Spleen (tissue), 11 donors: ENCODE data around the gene MFAP2. TPM values are rescaled to one million over a fixed set of nuclear protein-coding genes. Genes with fewer than 3 reads are reported as not detected.

Source experiments
- DNase-seq: peaks from one replicate; pipeline ENCODE4 v3.0.0-alpha.2; 2020
- H3K27ac ChIP-seq, 8 donors: fragments of 200-600 bp; sonication (generic) in 7 of 8; 1 replicate in 4 of 8; 2 replicates in 4 of 8; pipeline versions ENCODE4 v1.5.0 to v1.8.0; 2016 to 2021; ENCODE audit warnings: inconsistent platforms in 4 of 8, mild to moderate bottlenecking in 4 of 8, moderate library complexity in 1 of 8
- H3K27me3 ChIP-seq, 7 donors: fragments of 200-600 bp; sonication (generic) in 6 of 7; replicated peaks in 1 of 7; 1 replicate in 4 of 7; 2 replicates in 3 of 7; pipeline versions ENCODE4 v1.5.0 to v1.8.0; 2016 to 2021; ENCODE audit warnings: inconsistent platforms in 3 of 7, mild to moderate bottlenecking in 1 of 7
- H3K36me3 ChIP-seq, 6 donors: fragments of 200-600 bp; sonication (generic) in 5 of 6; 1 replicate in 4 of 6; 2 replicates in 2 of 6; pipeline versions ENCODE4 v1.5.0 to v1.8.0; 2016 to 2021; ENCODE audit warnings: inconsistent platforms in 2 of 6
- H3K4me1 ChIP-seq, 6 donors: fragments of 200-600 bp; sonication (generic) in 5 of 6; 1 replicate in 3 of 6; 2 replicates in 3 of 6; pipeline versions ENCODE4 v1.5.0 to v1.8.0; 2016 to 2021; ENCODE audit warnings: inconsistent platforms in 3 of 6
- H3K4me3 ChIP-seq, 8 donors: fragments of 200-600 bp; sonication (generic) in 7 of 8; 1 replicate in 4 of 8; 2 replicates in 4 of 8; pipeline versions ENCODE4 v1.5.0 to v1.8.0; 2016 to 2021; ENCODE audit warnings: inconsistent platforms in 4 of 8, mild to moderate bottlenecking in 4 of 8, moderate library complexity in 2 of 8
- H3K9me3 ChIP-seq, 8 donors: fragments of 200-600 bp; sonication (generic) in 7 of 8; 1 replicate in 4 of 8; 2 replicates in 4 of 8; pipeline versions ENCODE4 v1.5.0 to v1.8.0; 2016 to 2021; ENCODE audit warnings: inconsistent platforms in 4 of 8
- CTCF ChIP-seq, 11 experiments: fragments of 200-600 bp in 7 of 11; fragments of 450-650 bp in 4 of 11; sonication (generic) in 4 of 11; IDR thresholded peaks in 8 of 11; conservative IDR thresholded peaks in 3 of 11; 1 replicate in 7 of 11; 2 replicates in 4 of 11; pipeline versions ENCODE4 v1.4.0 to v1.8.0; 2016 to 2021; ENCODE audit warnings: antibody characterized with exemption in 11 of 11, inconsistent platforms in 4 of 11, mild to moderate bottlenecking in 1 of 11
- POLR2A ChIP-seq, 3 donors: fragments of 450-650 bp; IDR thresholded peaks; one replicate each; pipeline ENCODE4 v1.5.1; 2017; ENCODE audit warnings: antibody characterized with exemption in 3 of 3, mild to moderate bottlenecking in 1 of 3
- POLR2AphosphoS5 ChIP-seq, 3 donors: sonication (generic); formaldehyde crosslinking; IDR thresholded peaks; one replicate each; pipeline ENCODE4 v1.5.1; 2017; ENCODE audit warnings: antibody characterized with exemption in 3 of 3
- whole genome bisulfite sequencing, 5 donors: extraction: QIAGEN DNeasy Blood & Tissue Kit in 3 of 5; methylation state at CpG; one replicate each; pipeline versions ENCODE4 v1.1.5 to v1.1.7; 2013 to 2018; 5-methylcytosine and 5-hydroxymethylcytosine counted together
- intact Hi-C: fragments of 100-400 bp; cut with DNase I; formaldehyde crosslinking; loops from one replicate; pipeline ENCODE4 v1.15.0; 2023; ENCODE audit warnings: low total_unique reads
- polyA plus RNA-seq, 3 donors: library from polyadenylated mRNA; stranded (reverse); fragments of 200-250 nt; gene quantifications; one replicate each; pipeline ENCODE4 v1.2.1, GENCODE V29; 2013
- total RNA-seq, 7 donors: library from RNA; depleted of rRNA in 3 of 7; stranded (reverse); fragments of >200 nt in 3 of 7; fragmentation: NEBNext Ultra II Directional in 4 of 7; extraction: Animal tissue kit (Norgen Biotek cat#: 25700) in 4 of 7; gene quantifications; one replicate each; pipeline versions ENCODE4 v1.1.0 to v1.2.1, GENCODE V29; 2016 to 2021
- donor health status: healthy with polysubstance abuse.
- donor health status: DM: no; HTN: no; CAD: no; lungs with moderate emphysema.
- donor health status: DM: no; HTN: no; CAD: no.
- donor health status: Bipolar disorder and iron deficiency.
- donor health status: healthy.
- donor health status: DM: no; HTN: no; CAD: no.
- donor health status: DM: yes; HTN: yes; CAD: no.

MFAP2 gene
- total and polyA plus RNA-seq, 10 donors, result 0.77 to 3.9 (median 1.2) TPM; not detected in 3

DNA sequence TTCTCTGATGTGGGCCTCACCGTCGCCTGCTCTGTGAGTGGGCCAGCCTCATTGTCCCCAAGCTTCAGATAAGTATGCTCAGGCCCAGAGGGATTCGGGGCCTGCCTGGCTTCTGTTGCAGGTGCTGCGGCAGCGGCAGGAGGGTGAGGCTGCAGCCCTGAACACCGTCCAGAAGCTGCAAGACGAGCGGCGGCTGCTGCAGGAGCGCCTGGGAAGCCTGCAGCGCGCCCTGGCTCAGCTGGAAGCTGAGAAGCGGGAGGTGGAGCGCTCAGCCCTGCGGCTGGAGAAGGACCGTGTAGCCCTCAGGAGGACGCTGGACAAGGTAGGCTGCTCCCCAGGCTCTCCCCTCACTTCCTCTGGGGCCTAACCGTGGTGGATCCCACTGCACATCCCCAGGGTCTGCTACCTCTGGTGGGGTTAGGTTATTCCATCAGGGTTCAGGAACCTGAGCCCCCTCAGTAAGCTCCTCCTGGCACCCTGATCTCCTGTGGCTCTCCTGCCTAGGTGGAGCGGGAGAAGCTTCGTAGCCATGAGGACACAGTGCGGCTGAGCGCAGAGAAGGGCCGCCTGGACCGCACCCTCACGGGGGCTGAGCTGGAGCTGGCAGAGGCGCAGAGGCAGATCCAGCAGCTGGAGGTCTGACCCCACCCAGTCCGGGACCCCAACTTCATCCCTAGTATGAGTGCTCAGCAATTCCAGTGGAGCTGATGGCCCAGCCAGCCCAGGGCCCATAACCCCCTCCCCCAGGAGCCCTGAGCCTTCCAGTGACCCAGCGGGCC is 10.1 kb downstream of the MFAP2 start:
- 84 to 96% (median 94%) methylated on average over 5 to 28 of the region's 28 CpGs for WGBS, 5 donors
- DNase-seq, result no peak
- intact Hi-C loops, result no loop called here
- no peak overlapping the region for H3K27ac ChIP-seq
- H3K4me3 ChIP-seq, result no peak overlapping the region
- no peaks in the 10 kb centered on the region for H3K4me1 ChIP-seq
- H3K36me3 ChIP-seq, result peaks cover 0 to 62% (median 21%) of the 10 kb centered on the region in 6 donors
- TF ChIP-seq POLR2AphosphoS5 (IDR thresholded peaks at IDR 0.05) (peak in 1 of 3 donors; percentile 3), POLR2A (IDR thresholded peaks at IDR 0.05) (no peak)
- no peaks in the 10 kb centered on the region for H3K27me3 ChIP-seq
- H3K9me3 ChIP-seq, result no peaks in the 10 kb centered on the region

DNA sequence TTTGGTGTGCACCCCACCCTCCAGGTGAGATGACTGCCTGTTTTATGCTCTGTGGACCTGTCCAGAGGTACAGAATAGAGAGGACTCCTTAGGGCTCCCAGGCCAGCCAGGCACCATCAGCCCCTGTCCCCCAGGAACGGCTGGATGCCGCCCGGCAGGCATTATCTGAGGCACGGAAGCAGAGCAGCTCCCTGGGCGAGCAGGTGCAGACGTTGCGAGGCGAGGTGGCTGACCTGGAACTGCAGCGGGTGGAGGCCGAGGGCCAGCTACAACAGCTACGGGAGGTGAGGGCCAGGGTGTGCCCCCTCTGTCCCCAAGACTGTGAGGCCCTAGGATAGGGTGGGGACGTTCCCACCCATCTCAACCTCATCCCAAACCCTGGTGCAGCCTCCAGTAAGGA is 10.8 kb downstream of the MFAP2 start:
- WGBS, 5 donors, result 91 to 98% (median 94%) methylated on average over 8 to 12 of the region's 12 CpGs
- DNase-seq, result no peak
- no peaks in the 10 kb centered on the region for H3K4me1 ChIP-seq
- H3K27me3 ChIP-seq, result no peaks in the 10 kb centered on the region
- H3K27ac ChIP-seq, result no peak overlapping the region
- H3K9me3 ChIP-seq, result no peaks in the 10 kb centered on the region
- intact Hi-C loops, result no loop called here
- TF ChIP-seq POLR2A (IDR thresholded peaks at IDR 0.05), result no peak
- no peak for TF ChIP-seq POLR2AphosphoS5 (IDR thresholded peaks at IDR 0.05)
- TF ChIP-seq CTCF (IDR thresholded peaks at IDR 0.05 in 8 of 11, conservative IDR thresholded peaks at IDR 0.05 in 3 of 11), result no peak
- H3K4me3 ChIP-seq, result no peak overlapping the region
- peaks cover 0 to 69% (median 22%) of the 10 kb centered on the region in 6 donors for H3K36me3 ChIP-seq

- WGBS, 5 donors, result 88 to 97% (median 93%) methylated on average over 11 to 14 of the region's 14 CpGs
- Histone ChIP-seq H3K4me3 (no peak overlapping the region), H3K36me3 (peaks cover 0 to 73% (median 22%) of the 10 kb centered on the region in 6 donors), H3K27ac (no peak overlapping the region), H3K27me3 (no peaks in the 10 kb centered on the region), H3K9me3 (no peaks in the 10 kb centered on the region), H3K4me1 (no peaks in the 10 kb centered on the region)
- intact Hi-C loops, result no loop called here
- no peak for TF ChIP-seq POLR2A (IDR thresholded peaks at IDR 0.05)
- no peak for TF ChIP-seq CTCF (IDR thresholded peaks at IDR 0.05 in 8 of 11, conservative IDR thresholded peaks at IDR 0.05 in 3 of 11)
- no peak for TF ChIP-seq POLR2AphosphoS5 (IDR thresholded peaks at IDR 0.05)
- DNase-seq, result no peak
Observed at GRCh38 chr1:16969057-16969611, 11.3 kb downstream of the MFAP2 start.

DNA sequence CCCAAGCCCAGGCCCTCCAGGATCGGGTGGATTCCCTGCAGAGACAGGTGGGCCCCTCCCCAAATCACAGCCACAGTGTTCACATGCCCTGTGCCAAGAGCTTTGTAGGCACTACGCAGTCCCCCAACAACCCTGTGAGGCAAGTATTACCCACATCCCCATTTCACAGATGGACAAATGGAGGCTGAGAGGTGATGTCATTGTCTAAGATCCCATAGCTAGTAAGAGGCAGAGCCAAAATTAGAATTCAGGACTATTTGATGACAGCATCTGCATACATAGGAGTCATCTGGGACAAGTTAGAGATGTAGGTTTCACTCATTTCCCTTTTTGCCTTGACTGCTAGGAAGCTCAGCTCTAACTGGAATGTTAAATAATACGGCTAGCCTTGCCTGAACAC is 12.0 kb downstream of the MFAP2 start:
- Histone ChIP-seq H3K4me1 (no peaks in the 10 kb centered on the region), H3K36me3 (peaks cover 0 to 73% (median 22%) of the 10 kb centered on the region in 6 donors), H3K27me3 (no peaks in the 10 kb centered on the region), H3K27ac (no peak overlapping the region), H3K4me3 (no peak overlapping the region), H3K9me3 (no peaks in the 10 kb centered on the region)
- intact Hi-C loops, result no loop called here
- TF ChIP-seq POLR2AphosphoS5 (IDR thresholded peaks at IDR 0.05), result no peak
- TF ChIP-seq CTCF (IDR thresholded peaks at IDR 0.05 in 8 of 11, conservative IDR thresholded peaks at IDR 0.05 in 3 of 11), result no peak
- TF ChIP-seq POLR2A (IDR thresholded peaks at IDR 0.05), result no peak
- WGBS, 5 donors, result 86 to 97% (median 90%) methylated on average over 2 to 3 of the region's 3 CpGs
- DNase-seq, result no peak
